Nephron progenitor cell (in vitro differentiated cells): ENCODE data around the gene TRIM56.
"Not testable (repeated sequence)": the region's sequence is repeated elsewhere in the genome, so short reads cannot be mapped to it uniquely, and the experiment has no call there.

Source experiments
- DNase-seq: peaks from one replicate; pipeline ENCODE4 v3.0.0; 2021
- H3K27ac Mint-ChIP-seq: 2 replicates; pipeline ENCODE4 v1.8.0; 2021; ENCODE audit warnings: mild to moderate bottlenecking, moderate library complexity, mixed read lengths
- H3K27me3 Mint-ChIP-seq: 2 replicates; pipeline ENCODE4 v1.8.0; 2021; ENCODE audit warnings: mild to moderate bottlenecking, low read depth, mixed read lengths; ENCODE audit not compliant: poor library complexity
- H3K36me3 Mint-ChIP-seq: 2 replicates; pipeline ENCODE4 v1.8.0; 2021; ENCODE audit warnings: low read depth, mixed read lengths
- H3K4me1 Mint-ChIP-seq: 2 replicates; pipeline ENCODE4 v1.8.0; 2021; ENCODE audit warnings: mixed read lengths
- H3K4me3 Mint-ChIP-seq: 2 replicates; pipeline ENCODE4 v1.8.0; 2021; ENCODE audit warnings: mild to moderate bottlenecking, moderate library complexity, mixed read lengths
- H3K9me3 Mint-ChIP-seq: 2 replicates; pipeline ENCODE4 v1.8.0; 2021; ENCODE audit warnings: mild to moderate bottlenecking, moderate library complexity, mixed read lengths
- TF ChIP-seq, protein P1 (sequence below): fragments of 200-600 bp; sonication (generic); IDR thresholded peaks from 2 replicates; pipeline ENCODE4 v1.5.0; 2021; ENCODE audit warnings: antibody characterized with exemption

TRIM56 gene, protein sequence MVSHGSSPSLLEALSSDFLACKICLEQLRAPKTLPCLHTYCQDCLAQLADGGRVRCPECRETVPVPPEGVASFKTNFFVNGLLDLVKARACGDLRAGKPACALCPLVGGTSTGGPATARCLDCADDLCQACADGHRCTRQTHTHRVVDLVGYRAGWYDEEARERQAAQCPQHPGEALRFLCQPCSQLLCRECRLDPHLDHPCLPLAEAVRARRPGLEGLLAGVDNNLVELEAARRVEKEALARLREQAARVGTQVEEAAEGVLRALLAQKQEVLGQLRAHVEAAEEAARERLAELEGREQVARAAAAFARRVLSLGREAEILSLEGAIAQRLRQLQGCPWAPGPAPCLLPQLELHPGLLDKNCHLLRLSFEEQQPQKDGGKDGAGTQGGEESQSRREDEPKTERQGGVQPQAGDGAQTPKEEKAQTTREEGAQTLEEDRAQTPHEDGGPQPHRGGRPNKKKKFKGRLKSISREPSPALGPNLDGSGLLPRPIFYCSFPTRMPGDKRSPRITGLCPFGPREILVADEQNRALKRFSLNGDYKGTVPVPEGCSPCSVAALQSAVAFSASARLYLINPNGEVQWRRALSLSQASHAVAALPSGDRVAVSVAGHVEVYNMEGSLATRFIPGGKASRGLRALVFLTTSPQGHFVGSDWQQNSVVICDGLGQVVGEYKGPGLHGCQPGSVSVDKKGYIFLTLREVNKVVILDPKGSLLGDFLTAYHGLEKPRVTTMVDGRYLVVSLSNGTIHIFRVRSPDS

GRCh38 chr7:101085162-101085964 is at the start of gene TRIM56:
TSS of gene TRIM56 (plus strand) at chr7:101085481. CDS start at chr7:101087313, 1,832 bp downstream.
- H3K9me3 Mint-ChIP-seq = peaks cover under 1% of the 10 kb centered on the region
- H3K4me1 Mint-ChIP-seq = peaks cover 20% of the 10 kb centered on the region
- TF ChIP-seq, protein P1, sequence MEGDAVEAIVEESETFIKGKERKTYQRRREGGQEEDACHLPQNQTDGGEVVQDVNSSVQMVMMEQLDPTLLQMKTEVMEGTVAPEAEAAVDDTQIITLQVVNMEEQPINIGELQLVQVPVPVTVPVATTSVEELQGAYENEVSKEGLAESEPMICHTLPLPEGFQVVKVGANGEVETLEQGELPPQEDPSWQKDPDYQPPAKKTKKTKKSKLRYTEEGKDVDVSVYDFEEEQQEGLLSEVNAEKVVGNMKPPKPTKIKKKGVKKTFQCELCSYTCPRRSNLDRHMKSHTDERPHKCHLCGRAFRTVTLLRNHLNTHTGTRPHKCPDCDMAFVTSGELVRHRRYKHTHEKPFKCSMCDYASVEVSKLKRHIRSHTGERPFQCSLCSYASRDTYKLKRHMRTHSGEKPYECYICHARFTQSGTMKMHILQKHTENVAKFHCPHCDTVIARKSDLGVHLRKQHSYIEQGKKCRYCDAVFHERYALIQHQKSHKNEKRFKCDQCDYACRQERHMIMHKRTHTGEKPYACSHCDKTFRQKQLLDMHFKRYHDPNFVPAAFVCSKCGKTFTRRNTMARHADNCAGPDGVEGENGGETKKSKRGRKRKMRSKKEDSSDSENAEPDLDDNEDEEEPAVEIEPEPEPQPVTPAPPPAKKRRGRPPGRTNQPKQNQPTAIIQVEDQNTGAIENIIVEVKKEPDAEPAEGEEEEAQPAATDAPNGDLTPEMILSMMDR = no peak
- DNase-seq = peak; percentile 76
- H3K27me3 Mint-ChIP-seq = peaks cover 8% of the 10 kb centered on the region
- no peak within 1 kb of the TSS for H3K27ac Mint-ChIP-seq
- peaks cover 2% of the 10 kb centered on the region for H3K36me3 Mint-ChIP-seq
- H3K4me3 Mint-ChIP-seq = peak within 1 kb of the TSS; percentile 86

GRCh38 chr7:101035941-101036340 is 49.3 kb upstream of the TRIM56 start:
- no peak overlapping the region for H3K27ac Mint-ChIP-seq
- peaks cover 5% of the 10 kb centered on the region for H3K27me3 Mint-ChIP-seq
- no peak for DNase-seq
- no peaks in the 10 kb centered on the region for H3K4me1 Mint-ChIP-seq
- no peaks in the 10 kb centered on the region for H3K9me3 Mint-ChIP-seq
- TF ChIP-seq, protein P1 = no peak
- no peaks in the 10 kb centered on the region for H3K36me3 Mint-ChIP-seq
- H3K4me3 Mint-ChIP-seq = no peak overlapping the region

DNA sequence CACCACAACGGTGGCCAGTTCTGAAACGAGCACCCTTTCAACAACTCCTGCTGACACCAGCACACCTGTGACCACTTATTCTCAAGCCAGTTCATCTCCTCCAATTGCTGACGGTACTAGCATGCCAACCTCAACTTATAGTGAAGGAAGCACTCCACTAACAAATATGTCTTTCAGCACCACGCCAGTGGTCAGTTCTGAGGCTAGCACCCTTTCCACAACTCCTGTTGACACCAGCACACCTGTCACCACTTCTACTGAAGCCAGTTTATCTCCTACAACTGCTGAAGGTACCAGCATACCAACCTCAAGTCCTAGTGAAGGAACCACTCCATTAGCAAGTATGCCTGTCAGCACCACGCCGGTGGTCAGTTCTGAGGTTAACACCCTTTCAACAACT is 44.0 kb upstream of the TRIM56 start:
- not testable (repeated sequence) for DNase-seq

DNA sequence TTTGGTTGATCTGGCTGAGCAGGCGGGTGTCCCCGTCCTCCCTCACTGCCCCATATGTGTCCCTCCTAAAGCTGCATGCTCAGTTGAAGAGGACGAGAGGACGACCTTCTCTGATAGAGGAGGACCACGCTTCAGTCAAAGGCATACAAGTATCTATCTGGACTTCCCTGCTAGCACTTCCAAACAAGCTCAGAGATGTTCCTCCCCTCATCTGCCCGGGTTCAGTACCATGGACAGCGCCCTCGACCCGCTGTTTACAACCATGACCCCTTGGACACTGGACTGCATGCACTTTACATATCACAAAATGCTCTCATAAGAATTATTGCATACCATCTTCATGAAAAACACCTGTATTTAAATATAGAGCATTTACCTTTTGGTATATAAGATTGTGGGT is 26.9 kb upstream of the TRIM56 start:
- Mint-ChIP-seq H3K4me1 (no peaks in the 10 kb centered on the region), H3K9me3 (no peaks in the 10 kb centered on the region), H3K27ac (no peak overlapping the region), H3K36me3 (no peaks in the 10 kb centered on the region), H3K27me3 (peaks cover 86% of the 10 kb centered on the region), H3K4me3 (no peak overlapping the region)
- peak; percentile 96 for DNase-seq
- TF ChIP-seq, protein P1 = no peak

More for the DNA sequence above, 44.0 kb upstream of the TRIM56 start:
- H3K36me3 Mint-ChIP-seq, H3K9me3 Mint-ChIP-seq, H3K4me1 Mint-ChIP-seq, H3K4me3 Mint-ChIP-seq, H3K27ac Mint-ChIP-seq: not testable (repeated sequence)
- peaks cover 14% of the 10 kb centered on the region for H3K27me3 Mint-ChIP-seq

DNA sequence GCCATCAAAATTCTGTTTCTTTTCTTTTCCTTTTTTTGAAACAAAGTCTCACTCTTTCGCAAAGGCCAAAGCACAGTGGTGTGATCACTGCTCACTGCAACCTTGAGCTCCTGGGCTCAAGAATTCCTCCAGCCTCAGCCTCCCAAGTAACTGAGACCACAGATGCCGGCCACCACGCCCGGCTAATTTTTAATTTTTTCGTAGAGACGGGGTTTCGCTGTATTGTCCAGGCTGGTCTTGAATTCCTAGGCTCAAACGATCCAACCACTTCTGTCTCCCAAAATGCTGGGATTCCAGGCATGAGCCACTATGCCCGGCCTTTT is 25.7 kb upstream of the TRIM56 start:
- H3K36me3 Mint-ChIP-seq = no peaks in the 10 kb centered on the region
- no peak overlapping the region for H3K27ac Mint-ChIP-seq
- TF ChIP-seq, protein P1 = peak; percentile 9
- H3K9me3 Mint-ChIP-seq = no peaks in the 10 kb centered on the region
- DNase-seq = no peak
- H3K4me1 Mint-ChIP-seq = peaks cover 8% of the 10 kb centered on the region
- H3K4me3 Mint-ChIP-seq = no peak overlapping the region
- peaks cover 90% of the 10 kb centered on the region for H3K27me3 Mint-ChIP-seq

- H3K4me1 Mint-ChIP-seq = peaks cover 10% of the 10 kb centered on the region
These were observed 24.3 kb upstream of the TRIM56 start for GRCh38 chr7:101060992-101061391.

GRCh38 chr7:101064176-101064550 is 21.1 kb upstream of the TRIM56 start:
- H3K4me1 Mint-ChIP-seq = peaks cover 21% of the 10 kb centered on the region
- not testable (repeated sequence) for H3K9me3 Mint-ChIP-seq, H3K27ac Mint-ChIP-seq, DNase-seq, H3K36me3 Mint-ChIP-seq, H3K4me3 Mint-ChIP-seq
- H3K27me3 Mint-ChIP-seq = peaks cover 61% of the 10 kb centered on the region

More at GRCh38 chr7:101060992-101061391, 24.3 kb upstream of the TRIM56 start:
- Mint-ChIP-seq H3K9me3 (no peaks in the 10 kb centered on the region), H3K4me3 (no peak overlapping the region), H3K27ac (no peak overlapping the region), H3K36me3 (no peaks in the 10 kb centered on the region), H3K27me3 (peaks cover 78% of the 10 kb centered on the region)
- TF ChIP-seq, protein P1 = no peak
- no peak for DNase-seq

DNA sequence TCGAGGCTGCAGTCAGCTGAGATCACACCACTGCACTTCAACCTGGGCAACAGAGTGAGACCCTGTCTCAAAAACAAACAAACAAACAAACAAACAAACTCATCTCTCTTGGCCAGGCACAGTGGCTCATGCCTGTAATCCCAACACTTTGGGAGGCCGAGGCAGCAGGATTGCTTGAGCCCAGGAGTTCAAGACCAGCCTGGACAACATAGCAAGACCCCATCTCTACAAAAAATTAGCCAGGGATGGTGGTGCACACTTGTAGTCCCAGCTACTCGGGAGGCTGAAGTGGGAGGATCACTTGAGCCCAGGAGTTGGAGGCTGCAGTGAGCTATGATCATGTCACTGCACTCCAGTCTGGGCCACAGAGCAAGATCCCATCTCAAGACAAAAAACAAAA is 20.1 kb upstream of the TRIM56 start:
- Mint-ChIP-seq H3K27me3 (peaks cover 55% of the 10 kb centered on the region), H3K4me1 (peaks cover 21% of the 10 kb centered on the region)
- H3K4me3 Mint-ChIP-seq, DNase-seq, H3K27ac Mint-ChIP-seq, H3K9me3 Mint-ChIP-seq, H3K36me3 Mint-ChIP-seq: not testable (repeated sequence)
